GM23248 (cell line): Measurements from ENCODE around the gene SLFN12. TPM values are rescaled to one million over a fixed set of nuclear protein-coding genes. Genes with fewer than 3 reads are reported as not detected.

Experiments
- DNase-seq: peaks from one replicate; pipeline ENCODE4 v3.0.0-alpha.2; 2015
- H2AFZ ChIP-seq: fragments of 200-600 bp; sonication (generic); 2 replicates; pipeline ENCODE4 v1.6.1; 2016; ENCODE audit warnings: antibody characterized with exemption
- H3F3A ChIP-seq: fragments of 200-600 bp; sonication (generic); 2 replicates; pipeline ENCODE4 v1.6.1; 2016; ENCODE audit warnings: mild to moderate bottlenecking, antibody characterized with exemption, mixed run types; ENCODE audit not compliant: insufficient read depth
- H3K27ac ChIP-seq: fragments of 200-600 bp; sonication (generic); 2 replicates; pipeline ENCODE4 v1.5.1; 2016; ENCODE audit warnings: mild to moderate bottlenecking
- H3K27me3 ChIP-seq: fragments of 200-600 bp; sonication (generic); replicated peaks from 2 replicates; pipeline ENCODE4 v1.6.1; 2016; ENCODE audit warnings: mild to moderate bottlenecking; ENCODE audit not compliant: insufficient read depth
- H3K36me3 ChIP-seq: fragments of 200-600 bp; sonication (generic); 2 replicates; pipeline ENCODE4 v1.6.1; 2016; ENCODE audit warnings: low read depth, mild to moderate bottlenecking
- H3K4me1 ChIP-seq: fragments of 200-600 bp; sonication (generic); 2 replicates; pipeline ENCODE4 v1.6.1; 2016; ENCODE audit warnings: mild to moderate bottlenecking; ENCODE audit not compliant: insufficient read depth
- H3K4me2 ChIP-seq: fragments of 200-600 bp; sonication (generic); one replicate; pipeline ENCODE4 v1.6.1; 2016; ENCODE audit warnings: mild to moderate bottlenecking; ENCODE audit not compliant: unreplicated experiment
- H3K4me3 ChIP-seq: fragments of 200-600 bp; sonication (generic); 2 replicates; pipeline ENCODE4 v1.5.1; 2016; ENCODE audit warnings: mild to moderate bottlenecking
- H3K79me2 ChIP-seq: fragments of 200-600 bp; sonication (generic); 2 replicates; pipeline ENCODE4 v1.6.1; 2016; ENCODE audit warnings: mild to moderate bottlenecking; ENCODE audit not compliant: insufficient read depth
- H3K9ac ChIP-seq: fragments of 200-600 bp; sonication (generic); 2 replicates; pipeline ENCODE4 v1.6.1; 2016; ENCODE audit warnings: mild to moderate bottlenecking
- H3K9me2 ChIP-seq: fragments of 200-600 bp; sonication (generic); 2 replicates; pipeline ENCODE4 v1.6.1; 2016; ENCODE audit warnings: mixed run types, mild to moderate bottlenecking, moderate library complexity; ENCODE audit not compliant: insufficient read depth
- H3K9me3 ChIP-seq: fragments of 200-600 bp; sonication (generic); one replicate; pipeline ENCODE4 v1.6.1; 2017; ENCODE audit warnings: low read depth
- H4K20me1 ChIP-seq: fragments of 200-600 bp; sonication (generic); 2 replicates; pipeline ENCODE4 v1.6.0; 2016; ENCODE audit not compliant: insufficient read depth
- EZH2 ChIP-seq: fragments of 200-600 bp; sonication (generic); IDR thresholded peaks from 2 replicates; pipeline ENCODE4 v1.6.1; 2018; ENCODE audit warnings: antibody characterized with exemption, mild to moderate bottlenecking; ENCODE audit not compliant: insufficient read depth, poor library complexity, severe bottlenecking
- EZH2phosphoT487 ChIP-seq: fragments of 200-600 bp; sonication (generic); IDR thresholded peaks from 2 replicates; pipeline ENCODE4 v1.6.1; 2018; ENCODE audit warnings: antibody characterized with exemption, moderate library complexity, mild to moderate bottlenecking, low read depth; ENCODE audit not compliant: insufficient read depth
- WGBS, 2 experiments: methylation state at CpG; one replicate each; pipeline ENCODE4 v1.1.6; 2015 to 2017; ENCODE audit warnings: low lambda C conversion rate in 2 of 2, low coverage in 1 of 2; ENCODE audit errors: missing lambda C conversion rate in 2 of 2; 5-methylcytosine and 5-hydroxymethylcytosine counted together
- in situ Hi-C: fragments of 300-500 bp; cut with MboI; formaldehyde crosslinking; loops from 2 replicates; pipeline ENCODE4 v1.15.0; 2020
- polyA plus RNA-seq: library from polyadenylated mRNA; unstranded; fragments of >200 nt; fragmentation: Nextera tagmentation; extraction: Ambion mirVana; gene quantifications from 2 replicates; pipeline ENCODE4 v1.2.1, GENCODE V29; 2016
- small RNA-seq: library from RNA; depleted of rRNA; stranded (forward); fragments of <200 nt; gene quantifications from one replicate; pipeline ENCODE3, GENCODE V24; 2014; ENCODE audit warnings: low read depth, low replicate concordance
- total RNA-seq: library from RNA; depleted of rRNA; stranded (reverse); fragments of >200 nt; shearing (Covaris generic); gene quantifications from 2 replicates; pipeline ENCODE4 v1.2.3, GENCODE V29; 2014; rRNA removed

SLFN12 gene
- total and polyA plus RNA-seq, 2 experiments from 2014 or later: 15.9 to 32.0 TPM

GRCh38 chr17:35371934-35372333 lies 60.4 kb downstream of the SLFN12 start:
- Histone ChIP-seq H3K27ac (no peak overlapping the region), H3F3A (peaks cover 19% of the 10 kb centered on the region), H3K9me3 (no peaks in the 10 kb centered on the region), H3K4me3 (peak overlapping the region; percentile 92), H3K36me3 (no peaks in the 10 kb centered on the region), H3K27me3 (no peaks in the 10 kb centered on the region), H3K4me2 (peak overlapping the region; percentile 92), H2AFZ (no peak overlapping the region), H4K20me1 (no peaks in the 10 kb centered on the region), H3K4me1 (peaks cover 32% of the 10 kb centered on the region), H3K9ac (peak overlapping the region; percentile 98; the same call in 1 of the 2 replicates), H3K79me2 (peaks cover 78% of the 10 kb centered on the region), H3K9me2 (no peaks in the 10 kb centered on the region)
- in situ Hi-C loops: no loop called here
- TF ChIP-seq EZH2phosphoT487 (no peak), EZH2 (no peak)
- DNase-seq: no peak
- 45 to 50% methylated on average over 3 of the region's 3 CpGs for WGBS, 2 experiments

- no peak for DNase-seq
- Histone ChIP-seq H3K9me3 (no peaks in the 10 kb centered on the region), H3F3A (0 out of 2 replicates have a peak, but pooled peaks cover 4% of the 10 kb centered on the region), H2AFZ (no peak overlapping the region), H3K27me3 (no peaks in the 10 kb centered on the region), H3K36me3 (peaks cover 6% of the 10 kb centered on the region; the same call in 1 of the 2 replicates), H3K4me3 (no peak overlapping the region), H3K79me2 (peaks cover 97% of the 10 kb centered on the region), H3K27ac (no peak overlapping the region), H3K4me2 (no peak overlapping the region), H3K4me1 (peaks cover 15% of the 10 kb centered on the region), H4K20me1 (no peaks in the 10 kb centered on the region), H3K9me2 (no peaks in the 10 kb centered on the region), H3K9ac (no peak overlapping the region)
- no peak for TF ChIP-seq EZH2
- no peak for TF ChIP-seq EZH2phosphoT487
- in situ Hi-C loops: no loop called here
- WGBS, 2 experiments: 60% methylated on average over 4 of the region's 4 CpGs
These were observed 64.0 kb downstream of the SLFN12 start for GRCh38 chr17:35368081-35368830.

DNA sequence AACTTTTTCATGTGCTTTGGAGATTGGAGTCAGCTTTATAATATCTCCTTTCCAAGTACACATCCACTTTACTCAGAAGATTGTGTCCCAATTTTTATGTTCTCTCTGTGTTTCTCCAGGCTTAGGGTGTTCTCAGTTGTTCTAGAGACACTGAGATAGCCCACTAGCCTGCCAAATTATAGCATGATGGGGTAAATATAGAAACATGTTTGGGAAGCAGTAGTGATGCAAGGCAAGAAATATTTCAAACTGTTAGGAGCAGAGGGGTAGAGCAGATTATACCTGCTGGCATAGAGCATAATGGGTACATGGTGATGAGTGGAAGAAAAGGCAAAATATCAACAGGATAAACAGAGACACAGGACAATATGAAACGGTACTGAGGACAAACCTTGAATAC lies 71.3 kb downstream of the SLFN12 start:
- no peaks in the 10 kb centered on the region for H3F3A ChIP-seq
- H3K9me3 ChIP-seq: no peaks in the 10 kb centered on the region
- H3K9ac ChIP-seq: no peak overlapping the region
- 43 to 67% methylated on average over 1 of the region's 1 CpG for WGBS, 2 experiments
- H3K4me1 ChIP-seq: no peaks in the 10 kb centered on the region
- H4K20me1 ChIP-seq: 0 out of 2 replicates have a peak, but pooled peaks cover 6% of the 10 kb centered on the region
- H3K4me3 ChIP-seq: no peak overlapping the region
- H2AFZ ChIP-seq: no peak overlapping the region
- TF ChIP-seq EZH2: no peak
- no peak for TF ChIP-seq EZH2phosphoT487
- H3K36me3 ChIP-seq: peaks cover 44% of the 10 kb centered on the region
- DNase-seq: no peak
- H3K4me2 ChIP-seq: no peak overlapping the region
- H3K27ac ChIP-seq: no peak overlapping the region
- H3K27me3 ChIP-seq: no peaks in the 10 kb centered on the region
- in situ Hi-C loops: no loop called here
- no peaks in the 10 kb centered on the region for H3K9me2 ChIP-seq
- H3K79me2 ChIP-seq: peaks cover 80% of the 10 kb centered on the region

Small RNA genes within 50 kb of the gene (small RNA-seq; reads per million reads assigned to genes)
- gene AC060766.3 (not detected), gene AC060766.5 (not detected)

Other genes starting within 250 kb of the SLFN12 start
- not detected in 2 replicates for gene SLC35G3, start 238.1 kb downstream of the SLFN12 start, total RNA-seq
- gene SLC35G3, start 238.1 kb downstream of the SLFN12 start, polyA plus RNA-seq: not detected in 2 replicates
- 57.3 and 72.7 TPM in 2 replicates for gene SLFN5, start 189.4 kb downstream of the SLFN12 start, total RNA-seq
- gene SLFN5, start 189.4 kb downstream of the SLFN12 start, polyA plus RNA-seq: 33.4 and 33.9 TPM in 2 replicates
- gene SLFN11, start 58.9 kb downstream of the SLFN12 start, total RNA-seq: 49.3 and 59.7 TPM in 2 replicates
- gene SLFN11, start 58.9 kb downstream of the SLFN12 start, polyA plus RNA-seq: 32.8 and 34.1 TPM in 2 replicates
- 1.6 and 2.4 TPM in 2 replicates for gene SLFN13, start 16.3 kb upstream of the SLFN12 start, total RNA-seq
- 3.9 and 4.8 TPM in 2 replicates for gene SLFN13, start 16.3 kb upstream of the SLFN12 start, polyA plus RNA-seq
- 0.11 TPM in 1 of 2 replicates, not detected in the other for gene SLFN12L, start 105.2 kb upstream of the SLFN12 start, total RNA-seq
- gene SLFN12L, start 105.2 kb upstream of the SLFN12 start, polyA plus RNA-seq: not detected in 2 replicates
- not detected in 2 replicates for gene SLFN14, start 128.3 kb upstream of the SLFN12 start, total RNA-seq
- gene SLFN14, start 128.3 kb upstream of the SLFN12 start, polyA plus RNA-seq: not detected in 2 replicates
- 7.9 and 10.1 TPM in 2 replicates for gene PEX12, start 146.1 kb upstream of the SLFN12 start, total RNA-seq
- 6.3 and 6.7 TPM in 2 replicates for gene PEX12, start 146.1 kb upstream of the SLFN12 start, polyA plus RNA-seq
- 67.3 and 72.4 TPM in 2 replicates for gene AP2B1, start 154.8 kb upstream of the SLFN12 start, total RNA-seq
- gene AP2B1, start 154.8 kb upstream of the SLFN12 start, polyA plus RNA-seq: 85.9 and 92.6 TPM in 2 replicates